H9 (cell line): Measurements from ENCODE around the gene SVEP1. TPM values are rescaled to one million over a fixed set of nuclear protein-coding genes. Genes with fewer than 3 reads are reported as not detected.

ENCODE experiments used
- DNase-seq: peaks from one replicate; pipeline ENCODE4 v3.0.0-alpha.2; 2017
- H2AFZ ChIP-seq: one replicate; pipeline ENCODE4 v1.6.1; 2013; ENCODE audit warnings: mild to moderate bottlenecking, low read length, control low read depth, moderate library complexity
- H2AK5ac ChIP-seq: 2 replicates; pipeline ENCODE4 v1.6.1; 2013; ENCODE audit warnings: low read length, control low read depth, mixed read lengths; ENCODE audit not compliant: insufficient read length
- H2BK120ac ChIP-seq: one replicate; pipeline ENCODE4 v1.6.1; 2013; ENCODE audit warnings: low read depth, mild to moderate bottlenecking, low read length, control low read depth, inconsistent platforms; ENCODE audit not compliant: poor library complexity, severe bottlenecking
- H2BK12ac ChIP-seq: 2 replicates; pipeline ENCODE4 v1.6.1; 2013; ENCODE audit warnings: low read length, control low read depth, mixed read lengths, low read depth; ENCODE audit not compliant: insufficient read length
- H2BK15ac ChIP-seq: 2 replicates; pipeline ENCODE4 v1.6.1; 2013; ENCODE audit warnings: low read depth, low read length, control low read depth
- H2BK20ac ChIP-seq: one replicate; pipeline ENCODE4 v1.6.1; 2013; ENCODE audit warnings: low read depth, mild to moderate bottlenecking, low read length, control low read depth, inconsistent platforms; ENCODE audit not compliant: poor library complexity, severe bottlenecking
- H2BK5ac ChIP-seq: 2 replicates; pipeline ENCODE4 v1.6.1; 2013; ENCODE audit warnings: low read length, control low read depth, mixed read lengths; ENCODE audit not compliant: insufficient read length
- H3K14ac ChIP-seq: 2 replicates; pipeline ENCODE4 v1.6.1; 2013; ENCODE audit warnings: low read length, control low read depth; ENCODE audit not compliant: insufficient read depth
- H3K18ac ChIP-seq: 2 replicates; pipeline ENCODE4 v1.6.1; 2013; ENCODE audit warnings: low read depth, mild to moderate bottlenecking, mixed read lengths, low read length, control low read depth; ENCODE audit not compliant: insufficient read length
- H3K23ac ChIP-seq: 2 replicates; pipeline ENCODE4 v1.6.1; 2013; ENCODE audit warnings: low read length, control low read depth, mixed read lengths, low read depth; ENCODE audit not compliant: insufficient read length
- H3K23me2 ChIP-seq: 2 replicates; pipeline ENCODE4 v1.6.1; 2013; ENCODE audit warnings: low read depth, mild to moderate bottlenecking, mixed read lengths, low read length, control low read depth; ENCODE audit not compliant: insufficient read length, poor library complexity, severe bottlenecking
- H3K27ac ChIP-seq: 2 replicates; pipeline ENCODE4 v1.5.1; 2013; ENCODE audit warnings: low read length, control low read depth, mixed read lengths, low read depth; ENCODE audit not compliant: insufficient read length
- H3K27me3 ChIP-seq: 2 replicates; pipeline ENCODE4 v1.6.1; 2013; ENCODE audit warnings: low read length, control low read depth, inconsistent platforms; ENCODE audit not compliant: insufficient read depth
- H3K4ac ChIP-seq: 2 replicates; pipeline ENCODE4 v1.6.1; 2013; ENCODE audit warnings: low read depth, mild to moderate bottlenecking, control low read depth, inconsistent platforms, low read length, moderate library complexity
- H3K4me1 ChIP-seq: 2 replicates; pipeline ENCODE4 v1.6.1; 2013; ENCODE audit warnings: low read length, control low read depth, inconsistent platforms; ENCODE audit not compliant: insufficient read depth
- H3K4me2 ChIP-seq: 2 replicates; pipeline ENCODE4 v1.6.1; 2013; ENCODE audit warnings: low read length, control low read depth, mixed read lengths; ENCODE audit not compliant: insufficient read length, insufficient read depth
- H3K56ac ChIP-seq: 2 replicates; pipeline ENCODE4 v1.6.1; 2013; ENCODE audit warnings: low read depth, mild to moderate bottlenecking, mixed read lengths, low read length, control low read depth; ENCODE audit not compliant: insufficient read length
- H3K79me1 ChIP-seq: 2 replicates; pipeline ENCODE4 v1.6.1; 2013; ENCODE audit warnings: low read depth, mild to moderate bottlenecking, moderate library complexity, low read length, control low read depth, inconsistent platforms; ENCODE audit not compliant: insufficient read depth, poor library complexity, severe bottlenecking
- H3K79me2 ChIP-seq: 2 replicates; pipeline ENCODE4 v1.6.1; 2013; ENCODE audit warnings: low read length, control low read depth, inconsistent platforms; ENCODE audit not compliant: insufficient read depth
- H3K9ac ChIP-seq: 2 replicates; pipeline ENCODE4 v1.6.1; 2013; ENCODE audit warnings: low read length, control low read depth, mixed read lengths; ENCODE audit not compliant: insufficient read length; ENCODE audit errors: extremely low read depth
- H3K9me3 ChIP-seq: one replicate; pipeline ENCODE4 v1.6.1; 2013; ENCODE audit warnings: low read depth, low read length, inconsistent platforms; ENCODE audit not compliant: control insufficient read depth
- H3T11ph ChIP-seq: one replicate; pipeline ENCODE4 v1.6.1; 2013; ENCODE audit warnings: mild to moderate bottlenecking, low read length, control low read depth, inconsistent platforms
- H4K20me1 ChIP-seq: one replicate; pipeline ENCODE4 v1.6.1; 2013; ENCODE audit not compliant: control insufficient read depth, insufficient read length, insufficient read depth
- H4K5ac ChIP-seq: 2 replicates; pipeline ENCODE4 v1.6.1; 2013; ENCODE audit warnings: low read depth, mild to moderate bottlenecking, mixed read lengths, low read length, control low read depth; ENCODE audit not compliant: insufficient read length
- H4K8ac ChIP-seq: replicated peaks from 2 replicates; pipeline ENCODE4 v1.6.1; 2013; ENCODE audit warnings: low read length, control low read depth, mixed read lengths, low read depth; ENCODE audit not compliant: insufficient read length
- H4K91ac ChIP-seq: 2 replicates; pipeline ENCODE4 v1.6.1; 2013; ENCODE audit warnings: low read depth, mild to moderate bottlenecking, moderate library complexity, mixed read lengths, low read length, control low read depth; ENCODE audit not compliant: insufficient read length
- H3K27ac Mint-ChIP-seq, 3 experiments: 2 replicates in 2 of 3; 3 replicates in 1 of 3; pipeline ENCODE4 v1.8.0; 2020 to 2021; ENCODE audit warnings: mixed read lengths in 3 of 3, mild to moderate bottlenecking in 1 of 3, moderate library complexity in 1 of 3
- H3K27me3 Mint-ChIP-seq: 2 replicates; pipeline ENCODE4 v1.8.0; 2021; ENCODE audit warnings: low read depth, mild to moderate bottlenecking, moderate library complexity, mixed read lengths
- H3K36me3 Mint-ChIP-seq, 3 experiments: 2 replicates in 2 of 3; 3 replicates in 1 of 3; pipeline ENCODE4 v1.8.0; 2020 to 2021; ENCODE audit warnings: low read depth in 3 of 3, mixed read lengths in 3 of 3; ENCODE audit not compliant: insufficient read depth in 1 of 3
- H3K4me1 Mint-ChIP-seq, 2 experiments: 2 replicates each; pipeline ENCODE4 v1.8.0; 2020; ENCODE audit warnings: mixed read lengths in 2 of 2
- H3K4me3 Mint-ChIP-seq, 2 experiments: 2 replicates in 1 of 2; 3 replicates in 1 of 2; pipeline ENCODE4 v1.8.0; 2020 to 2021; ENCODE audit warnings: mild to moderate bottlenecking in 2 of 2, mixed read lengths in 2 of 2, moderate library complexity in 1 of 2
- H3K9me3 Mint-ChIP-seq, 2 experiments: 2 replicates in 1 of 2; 3 replicates in 1 of 2; pipeline ENCODE4 v1.8.0; 2020; ENCODE audit warnings: mild to moderate bottlenecking in 2 of 2, mixed read lengths in 2 of 2, moderate library complexity in 1 of 2
- WGBS: extraction: QIAGEN DNeasy Blood & Tissue Kit; methylation state at CpG from one replicate; pipeline ENCODE4 v1.1.7; 2013; ENCODE audit warnings: missing lambda C conversion rate, low lambda C conversion rate, mixed read lengths; ENCODE audit not compliant: insufficient read length; ENCODE audit errors: extremely low coverage; 5-methylcytosine and 5-hydroxymethylcytosine counted together
- total RNA-seq: library from RNA; stranded (reverse); gene quantifications from 2 replicates; pipeline ENCODE4 v1.2.1, GENCODE V29; 2021
- TF ChIP-seq, protein P1 (sequence below): fragments of 200-600 bp; sonication (generic); conservative IDR thresholded peaks from 3 replicates; pipeline ENCODE4 v1.8.0; 2021; ENCODE audit warnings: antibody characterized with exemption, mild to moderate bottlenecking

Gene SVEP1
- total RNA-seq, 1 experiment from 2014 or later = 0.17 TPM

DNA sequence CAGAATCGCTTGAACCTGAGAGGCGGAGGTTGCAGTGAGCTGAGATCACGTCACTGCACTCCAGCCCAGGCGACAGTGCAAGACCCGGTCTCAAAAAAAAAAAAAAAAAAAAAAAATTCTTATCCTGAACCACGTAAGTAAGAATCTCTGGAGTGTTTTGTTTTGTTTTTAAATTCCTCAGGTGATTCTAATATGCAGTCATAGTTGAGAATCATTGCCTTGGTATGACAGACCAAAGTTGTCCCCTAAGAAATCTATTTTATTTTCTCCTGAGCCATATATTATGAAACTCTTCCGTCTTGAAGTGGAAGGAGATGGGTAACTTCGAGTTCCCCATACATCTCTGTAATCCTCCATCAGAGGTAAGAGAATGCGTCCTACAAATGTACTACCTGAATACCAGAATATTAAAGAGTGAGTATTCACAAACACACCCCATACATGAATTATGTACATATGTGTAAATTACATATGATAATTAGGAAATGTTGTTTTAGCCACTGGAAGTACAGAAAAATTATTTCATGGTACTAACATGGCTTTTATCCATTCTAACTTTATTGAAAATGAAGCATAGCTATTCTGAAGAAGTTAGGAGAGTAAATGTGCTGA lies 26.7 kb upstream of the SVEP1 start:
- H2BK20ac ChIP-seq = no peak overlapping the region
- H4K5ac ChIP-seq = no peak overlapping the region
- no peak overlapping the region for H3K14ac ChIP-seq
- no peak overlapping the region for H3K56ac ChIP-seq
- H3K9ac ChIP-seq = no peak overlapping the region
- no peaks in the 10 kb centered on the region for H3K27me3 ChIP-seq
- peaks cover 5 to 12% of the 10 kb centered on the region in 2 experiments for H3K4me1 Mint-ChIP-seq
- H4K91ac ChIP-seq = no peak overlapping the region
- H3K4ac ChIP-seq = no peak overlapping the region
- H2AFZ ChIP-seq = no peak overlapping the region
- no peak overlapping the region for H3K23ac ChIP-seq
- H3K27ac ChIP-seq = no peak overlapping the region
- no peak overlapping the region for H2BK12ac ChIP-seq
- H3K79me2 ChIP-seq = no peaks in the 10 kb centered on the region
- no peak for DNase-seq
- no peak overlapping the region for H2AK5ac ChIP-seq
- no peaks in the 10 kb centered on the region for H3K9me3 ChIP-seq
- TF ChIP-seq, protein P1, sequence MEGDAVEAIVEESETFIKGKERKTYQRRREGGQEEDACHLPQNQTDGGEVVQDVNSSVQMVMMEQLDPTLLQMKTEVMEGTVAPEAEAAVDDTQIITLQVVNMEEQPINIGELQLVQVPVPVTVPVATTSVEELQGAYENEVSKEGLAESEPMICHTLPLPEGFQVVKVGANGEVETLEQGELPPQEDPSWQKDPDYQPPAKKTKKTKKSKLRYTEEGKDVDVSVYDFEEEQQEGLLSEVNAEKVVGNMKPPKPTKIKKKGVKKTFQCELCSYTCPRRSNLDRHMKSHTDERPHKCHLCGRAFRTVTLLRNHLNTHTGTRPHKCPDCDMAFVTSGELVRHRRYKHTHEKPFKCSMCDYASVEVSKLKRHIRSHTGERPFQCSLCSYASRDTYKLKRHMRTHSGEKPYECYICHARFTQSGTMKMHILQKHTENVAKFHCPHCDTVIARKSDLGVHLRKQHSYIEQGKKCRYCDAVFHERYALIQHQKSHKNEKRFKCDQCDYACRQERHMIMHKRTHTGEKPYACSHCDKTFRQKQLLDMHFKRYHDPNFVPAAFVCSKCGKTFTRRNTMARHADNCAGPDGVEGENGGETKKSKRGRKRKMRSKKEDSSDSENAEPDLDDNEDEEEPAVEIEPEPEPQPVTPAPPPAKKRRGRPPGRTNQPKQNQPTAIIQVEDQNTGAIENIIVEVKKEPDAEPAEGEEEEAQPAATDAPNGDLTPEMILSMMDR = no peak
- no peaks in the 10 kb centered on the region for H4K20me1 ChIP-seq
- H3K4me3 Mint-ChIP-seq = no peak overlapping the region
- no peak overlapping the region for H2BK15ac ChIP-seq
- H4K8ac ChIP-seq = no peak overlapping the region
- H3T11ph ChIP-seq = no peak overlapping the region
- H2BK5ac ChIP-seq = no peak overlapping the region
- H3K27me3 Mint-ChIP-seq = no peaks in the 10 kb centered on the region
- H3K9me3 Mint-ChIP-seq = no peaks in the 10 kb centered on the region
- peaks cover 4% of the 10 kb centered on the region for H3K4me1 ChIP-seq
- no peak overlapping the region for H3K4me2 ChIP-seq
- H3K79me1 ChIP-seq = no peaks in the 10 kb centered on the region
- no peak overlapping the region for H3K27ac Mint-ChIP-seq
- H3K18ac ChIP-seq = no peak overlapping the region
- WGBS = no CpG with 5 or more reads among the region's 9 CpGs
- H3K23me2 ChIP-seq = no peaks in the 10 kb centered on the region
- H2BK120ac ChIP-seq = no peak overlapping the region
- no peaks in the 10 kb centered on the region; a peak in 1 of 7 replicates for H3K36me3 Mint-ChIP-seq
